Panc1 (cell line): ENCODE data around the gene MRPL42. TPM values are rescaled to one million over a fixed set of nuclear protein-coding genes. Genes with fewer than 3 reads are reported as not detected.
"Not testable (repeated sequence)": the region's sequence is repeated elsewhere in the genome, so short reads cannot be mapped to it uniquely, and the experiment has no call there.

Source experiments
- ATAC-seq: fragments of 200-7000 bp; cut with Tn5 transposase; 2 replicates; pipeline ENCODE4 v1.9.1; 2020; ENCODE audit warnings: mild to moderate bottlenecking, moderate library complexity
- BruUV-seq: library from RNA; stranded (reverse); fragments of 400-500 nt; replicated peaks from 2 replicates; lab custom pipeline; 2021; lab: Mats Ljungman, UMichigan
- CTCF ChIA-PET: fragments of 300-600 bp; sonication (Branson Sonifier 250); formaldehyde crosslinking; loops from one replicate; lab custom pipeline; 2022; ENCODE audit warnings: antibody characterized with exemption; lab: Charles Lee
- POLR2A ChIA-PET: fragments of 300-600 bp; sonication (Branson Sonifier 250); formaldehyde crosslinking; loops from one replicate; lab custom pipeline; 2022; ENCODE audit warnings: antibody characterized with exemption; lab: Charles Lee
- DNase-seq: peaks from one replicate; pipeline ENCODE4 v3.0.0-alpha.2; 2010; ENCODE audit warnings: low read depth, low spot score
- H3K27ac ChIP-seq: 2 replicates; pipeline ENCODE4 v1.5.1; 2011; ENCODE audit warnings: mild to moderate bottlenecking, low read length, inconsistent platforms
- H3K27me3 ChIP-seq: fragments of 200-500 bp; sonication (Bioruptor generic); 2 replicates; pipeline ENCODE4 v1.6.0; 2014; ENCODE audit warnings: low read length, inconsistent platforms; ENCODE audit not compliant: control insufficient read depth, insufficient read depth
- H3K36me3 ChIP-seq: fragments of 200-500 bp; sonication (Bioruptor generic); 2 replicates; pipeline ENCODE4 v1.5.1; 2014; ENCODE audit warnings: inconsistent platforms, mild to moderate bottlenecking, low read length, moderate library complexity; ENCODE audit not compliant: control insufficient read depth, insufficient read depth
- H3K4me1 ChIP-seq: 2 replicates; pipeline ENCODE4 v1.5.1; 2011; ENCODE audit warnings: inconsistent platforms, mild to moderate bottlenecking, low read length, moderate library complexity; ENCODE audit not compliant: control insufficient read depth, insufficient read depth
- H3K4me3 ChIP-seq, 2 experiments: 2 replicates each; pipeline ENCODE4 v1.5.1; 2011 to 2012; ENCODE audit warnings: low read depth in 2 of 2, low read length in 2 of 2, mild to moderate bottlenecking in 2 of 2, inconsistent platforms in 1 of 2, moderate library complexity in 1 of 2
- H3K9me3 ChIP-seq: fragments of 200-500 bp; sonication (Bioruptor generic); 2 replicates; pipeline ENCODE4 v1.5.1; 2014; ENCODE audit warnings: low read depth, mild to moderate bottlenecking, inconsistent platforms, low read length, moderate library complexity; ENCODE audit not compliant: control insufficient read depth, insufficient read depth
- CTCF ChIP-seq: fragments of 450-650 bp; IDR thresholded peaks from 2 replicates; pipeline ENCODE4 v1.5.1; 2017; ENCODE audit warnings: mild to moderate bottlenecking
- POLR2AphosphoS5 ChIP-seq: IDR thresholded peaks from 2 replicates; pipeline ENCODE4 v1.6.1; 2012; ENCODE audit warnings: mild to moderate bottlenecking, low read depth, low read length, moderate library complexity
- SIN3A ChIP-seq: IDR thresholded peaks from 2 replicates; pipeline ENCODE4 v1.6.1; 2012; ENCODE audit warnings: low read depth, mild to moderate bottlenecking, low read length, moderate library complexity, borderline replicate concordance; ENCODE audit not compliant: insufficient read depth
- TCF7L2 ChIP-seq: IDR thresholded peaks from 2 replicates; pipeline ENCODE4 v1.6.1; 2011; ENCODE audit warnings: mild to moderate bottlenecking, low read depth, low read length, inconsistent platforms
- in situ Hi-C: cut with HindIII; loops from 2 replicates; pipeline ENCODE4 v1.10.0; 2016; ENCODE audit warnings: low sequenced_read_pairs, low pct_unique_long_range_greater_than_20kb
- intact Hi-C: fragments of 100-400 bp; cut with micrococcal nuclease; formaldehyde crosslinking; loops from one replicate; pipeline ENCODE4 v1.10.0; 2022; ENCODE audit not compliant: unreplicated experiment
- total RNA-seq: library from RNA; stranded (reverse); gene quantifications from one replicate; pipeline ENCODE4 v1.2.1, GENCODE V29; 2021; ENCODE audit not compliant: unreplicated experiment
- TF ChIP-seq, protein P1 (sequence below), 2 experiments: IDR thresholded peaks; 2 replicates each; pipeline ENCODE4 v1.6.1; 2011 to 2012; ENCODE audit warnings: low read depth in 2 of 2, control low read depth in 1 of 2, low read length in 1 of 2, mild to moderate bottlenecking in 1 of 2, moderate library complexity in 1 of 2; ENCODE audit not compliant: insufficient read depth in 1 of 2

MRPL42 gene
- total RNA-seq, 1 experiment from 2014 or later, result 92.4 TPM

DNA sequence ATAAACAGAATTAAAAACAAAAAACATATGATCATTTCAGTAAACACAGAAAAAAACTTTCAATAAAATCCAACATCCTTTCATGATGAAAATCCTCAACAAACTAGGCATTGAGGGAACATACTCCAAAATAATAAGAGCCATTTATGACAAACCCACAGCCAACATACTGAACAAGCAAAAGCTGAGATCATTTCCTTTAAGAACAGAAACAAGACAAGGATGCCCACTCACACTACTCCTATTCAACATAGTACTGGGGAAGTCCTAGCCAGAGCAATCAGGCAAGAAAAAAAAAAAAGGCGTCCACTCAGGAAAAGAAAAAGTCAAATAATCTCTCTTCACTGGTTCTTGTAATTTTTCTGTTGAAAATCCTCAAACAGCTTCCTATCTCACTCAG is 30.1 kb downstream of the MRPL42 start:
- H3K9me3 ChIP-seq, result no peaks in the 10 kb centered on the region
- H3K27me3 ChIP-seq, result no peaks in the 10 kb centered on the region
- peaks cover 5% of the 10 kb centered on the region; the same call in 1 of the 2 replicates for H3K4me1 ChIP-seq
- no peak for DNase-seq
- intact Hi-C loops, result no loop called here
- H3K4me3 ChIP-seq, result no peak overlapping the region
- CTCF ChIA-PET, result no interaction called here
- H3K27ac ChIP-seq, result no peak overlapping the region
- BruUV-seq, result no TSS peak
- POLR2A ChIA-PET, result no interaction called here
- in situ Hi-C loops, result no loop called here
- ATAC-seq, result no peak
- no peak for TF ChIP-seq CTCF
- TF ChIP-seq, protein P1, sequence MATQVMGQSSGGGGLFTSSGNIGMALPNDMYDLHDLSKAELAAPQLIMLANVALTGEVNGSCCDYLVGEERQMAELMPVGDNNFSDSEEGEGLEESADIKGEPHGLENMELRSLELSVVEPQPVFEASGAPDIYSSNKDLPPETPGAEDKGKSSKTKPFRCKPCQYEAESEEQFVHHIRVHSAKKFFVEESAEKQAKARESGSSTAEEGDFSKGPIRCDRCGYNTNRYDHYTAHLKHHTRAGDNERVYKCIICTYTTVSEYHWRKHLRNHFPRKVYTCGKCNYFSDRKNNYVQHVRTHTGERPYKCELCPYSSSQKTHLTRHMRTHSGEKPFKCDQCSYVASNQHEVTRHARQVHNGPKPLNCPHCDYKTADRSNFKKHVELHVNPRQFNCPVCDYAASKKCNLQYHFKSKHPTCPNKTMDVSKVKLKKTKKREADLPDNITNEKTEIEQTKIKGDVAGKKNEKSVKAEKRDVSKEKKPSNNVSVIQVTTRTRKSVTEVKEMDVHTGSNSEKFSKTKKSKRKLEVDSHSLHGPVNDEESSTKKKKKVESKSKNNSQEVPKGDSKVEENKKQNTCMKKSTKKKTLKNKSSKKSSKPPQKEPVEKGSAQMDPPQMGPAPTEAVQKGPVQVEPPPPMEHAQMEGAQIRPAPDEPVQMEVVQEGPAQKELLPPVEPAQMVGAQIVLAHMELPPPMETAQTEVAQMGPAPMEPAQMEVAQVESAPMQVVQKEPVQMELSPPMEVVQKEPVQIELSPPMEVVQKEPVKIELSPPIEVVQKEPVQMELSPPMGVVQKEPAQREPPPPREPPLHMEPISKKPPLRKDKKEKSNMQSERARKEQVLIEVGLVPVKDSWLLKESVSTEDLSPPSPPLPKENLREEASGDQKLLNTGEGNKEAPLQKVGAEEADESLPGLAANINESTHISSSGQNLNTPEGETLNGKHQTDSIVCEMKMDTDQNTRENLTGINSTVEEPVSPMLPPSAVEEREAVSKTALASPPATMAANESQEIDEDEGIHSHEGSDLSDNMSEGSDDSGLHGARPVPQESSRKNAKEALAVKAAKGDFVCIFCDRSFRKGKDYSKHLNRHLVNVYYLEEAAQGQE (IDR thresholded peaks at IDR 0.05; ENCODE audit: insufficient read depth in 1 of 2, low read depth in 2 of 2, low read length in 1 of 2), result no peak
- TF ChIP-seq POLR2AphosphoS5, result no peak
- no peak for TF ChIP-seq TCF7L2
- no peak for TF ChIP-seq SIN3A
- H3K36me3 ChIP-seq, result peaks cover 5% of the 10 kb centered on the region; the same call in 1 of the 2 replicates

DNA sequence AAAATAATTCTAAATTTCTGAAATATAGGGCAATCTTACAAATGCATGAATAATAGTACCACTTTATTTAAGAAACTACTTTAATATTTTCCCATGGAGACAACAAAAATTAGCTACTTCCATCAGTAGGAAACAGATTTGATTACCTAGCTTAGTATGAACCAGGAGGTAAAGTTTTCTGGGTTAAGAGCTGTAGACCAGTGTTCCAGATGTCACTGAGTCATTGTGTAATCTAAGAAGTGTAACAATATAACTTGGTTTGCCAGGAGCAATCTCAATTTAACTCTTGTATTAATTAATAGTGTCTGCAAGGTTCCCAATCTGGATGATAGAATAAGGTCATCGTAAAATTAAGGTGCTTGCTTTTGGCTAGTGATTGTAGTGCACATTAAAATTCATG is 31.5 kb downstream of the MRPL42 start:
- ATAC-seq, DNase-seq, H3K27ac ChIP-seq, CTCF ChIA-PET, POLR2A ChIA-PET, H3K27me3 ChIP-seq, in situ Hi-C loops, H3K36me3 ChIP-seq, H3K9me3 ChIP-seq, H3K4me3 ChIP-seq, BruUV-seq, intact Hi-C loops: not testable (repeated sequence)
- peaks cover 10% of the 10 kb centered on the region; the same call in 1 of the 2 replicates for H3K4me1 ChIP-seq

DNA sequence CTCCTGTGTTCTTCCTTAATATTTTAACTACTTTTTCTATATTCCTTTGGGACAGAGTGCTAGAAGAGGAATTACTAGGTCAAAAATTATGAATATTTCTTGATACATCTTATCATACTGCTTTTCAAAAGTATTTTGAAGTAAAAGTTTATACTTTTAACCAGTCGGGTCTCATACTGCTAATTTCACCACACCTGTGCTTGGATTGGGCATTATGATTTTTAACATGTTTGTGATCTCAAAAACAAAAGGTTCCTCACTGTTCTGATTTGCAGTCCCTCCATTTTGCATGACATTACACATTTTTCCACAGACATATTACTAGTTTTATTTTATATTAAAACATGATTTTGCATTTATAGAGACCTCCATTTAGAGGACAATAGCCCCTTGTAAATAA is 32.9 kb downstream of the MRPL42 start:
- in situ Hi-C loops, result no loop called here
- Histone ChIP-seq H3K4me3 (no peak overlapping the region), H3K4me1 (peaks cover 10% of the 10 kb centered on the region; the same call in 1 of the 2 replicates), H3K27ac (no peak overlapping the region; the same call in 1 of the 2 replicates), H3K9me3 (no peaks in the 10 kb centered on the region), H3K27me3 (no peaks in the 10 kb centered on the region), H3K36me3 (peaks cover 5% of the 10 kb centered on the region; the same call in 1 of the 2 replicates)
- ChIA-PET CTCF (interaction anchor here (0.7 kb wide), 1 partner anchor 54 kb away, joined by 3 read pairs; no protein-coding TSS in a partner anchor), POLR2A (no interaction called here)
- DNase-seq (no peak), ATAC-seq (no peak)
- TF ChIP-seq POLR2AphosphoS5 (no peak), TCF7L2 (no peak), SIN3A (no peak), CTCF (no peak)
- TF ChIP-seq, protein P1 (IDR thresholded peaks at IDR 0.05; ENCODE audit: insufficient read depth in 1 of 2, low read depth in 2 of 2, low read length in 1 of 2), result no peak
- intact Hi-C loops, result loop anchor here (5.0 kb wide), 3 partner anchors 242 to 602 kb away; no protein-coding TSS in a partner anchor
- no TSS peak for BruUV-seq
